GM18907 (cell line): ENCODE data around the gene MGAT5.

ENCODE experiments used
- ATAC-seq: cut with Tn5 transposase; IDR thresholded peaks from one replicate; pipeline ENCODE4 v1.9.1; 2021; ENCODE audit warnings: mild to moderate bottlenecking, moderate library complexity; ENCODE audit not compliant: unreplicated experiment

Gene MGAT5

DNA sequence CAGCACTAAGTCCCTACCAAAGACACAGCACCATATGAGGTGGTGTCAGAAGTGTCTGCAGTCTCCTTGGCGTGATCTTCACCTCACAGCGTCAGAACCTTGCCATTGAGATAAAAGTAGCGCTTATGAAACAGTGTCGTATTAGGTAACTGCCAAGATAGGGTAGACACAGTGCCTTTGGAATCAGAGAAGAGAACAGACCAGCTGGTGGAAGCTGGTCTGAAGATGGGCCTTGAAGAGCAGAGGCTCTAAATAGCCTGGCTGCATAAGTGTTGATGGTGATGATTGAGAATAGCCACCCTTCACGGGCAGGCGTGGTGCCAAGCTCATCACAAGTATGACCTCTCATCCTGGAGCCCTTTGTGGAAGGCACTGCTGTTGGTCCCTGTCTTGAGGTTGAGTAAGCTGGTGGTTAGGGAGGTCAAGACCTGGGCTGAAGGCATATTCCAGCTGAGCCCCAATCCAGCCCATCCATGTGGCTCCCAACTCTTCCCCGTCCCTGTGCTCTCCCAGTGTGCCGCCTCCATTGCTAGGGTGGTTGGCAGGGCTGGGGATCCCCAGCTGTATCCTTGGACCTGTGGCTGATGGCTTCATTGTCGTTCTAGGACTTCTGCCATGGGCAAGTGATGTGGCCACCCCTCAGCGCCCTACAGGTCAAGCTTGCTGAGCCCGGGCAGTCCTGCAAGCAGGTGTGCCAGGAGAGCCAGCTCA lies 187.4 kb downstream of the MGAT5 start:
- ATAC-seq = no peak

DNA sequence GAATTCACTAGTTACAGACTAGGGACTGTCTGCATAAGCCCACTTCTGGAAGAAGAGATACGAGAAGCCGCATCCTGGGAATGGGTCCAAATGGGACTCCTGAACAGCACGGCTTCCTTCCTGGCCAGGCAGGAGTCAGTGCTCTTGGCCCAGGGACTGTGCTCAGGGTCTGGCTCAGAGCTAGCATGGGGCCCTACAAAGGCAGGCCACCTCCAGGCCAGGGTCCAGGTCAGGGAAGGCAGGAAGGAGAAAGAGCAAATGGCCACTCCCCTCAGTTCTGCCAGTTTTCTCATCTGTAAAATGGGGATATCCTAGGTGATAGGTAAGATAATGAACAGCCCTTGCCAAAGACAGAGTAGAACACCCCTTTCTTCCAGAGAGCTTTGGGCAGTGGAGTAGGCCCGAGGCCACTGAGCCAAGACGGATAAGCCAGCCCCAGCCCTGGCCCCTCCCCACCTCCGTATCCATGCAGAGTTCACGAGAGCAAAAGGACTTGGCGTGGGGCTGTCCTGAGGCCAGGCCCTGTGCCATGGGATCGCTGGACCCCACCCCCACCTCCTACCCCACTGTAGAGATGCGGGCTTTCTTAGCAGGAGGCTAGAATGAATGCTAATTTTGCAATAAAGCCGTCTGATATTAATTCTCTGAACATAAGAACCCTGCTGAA lies 190.1 kb downstream of the MGAT5 start:
- ATAC-seq = no peak

DNA sequence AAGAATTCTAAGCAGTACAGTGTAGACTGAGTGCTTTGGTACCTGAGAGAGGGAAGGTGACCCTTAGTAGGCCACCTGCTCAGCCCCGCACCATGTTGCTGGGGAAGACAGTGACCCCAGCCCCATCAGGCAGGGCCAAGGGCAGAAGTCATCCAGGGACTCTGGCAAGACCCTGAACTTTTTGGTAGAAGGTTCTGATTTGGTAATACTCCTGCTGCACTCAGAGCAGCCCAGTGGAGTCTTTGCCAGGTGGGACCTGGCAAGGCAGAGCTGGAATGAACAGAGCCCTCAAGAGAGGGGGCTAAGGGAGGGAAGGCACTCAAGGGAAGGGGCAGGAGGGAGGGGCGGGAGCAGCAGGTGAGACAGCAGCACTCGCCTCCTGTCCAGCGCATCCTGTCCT lies 191.2 kb downstream of the MGAT5 start:
- ATAC-seq = no peak

DNA sequence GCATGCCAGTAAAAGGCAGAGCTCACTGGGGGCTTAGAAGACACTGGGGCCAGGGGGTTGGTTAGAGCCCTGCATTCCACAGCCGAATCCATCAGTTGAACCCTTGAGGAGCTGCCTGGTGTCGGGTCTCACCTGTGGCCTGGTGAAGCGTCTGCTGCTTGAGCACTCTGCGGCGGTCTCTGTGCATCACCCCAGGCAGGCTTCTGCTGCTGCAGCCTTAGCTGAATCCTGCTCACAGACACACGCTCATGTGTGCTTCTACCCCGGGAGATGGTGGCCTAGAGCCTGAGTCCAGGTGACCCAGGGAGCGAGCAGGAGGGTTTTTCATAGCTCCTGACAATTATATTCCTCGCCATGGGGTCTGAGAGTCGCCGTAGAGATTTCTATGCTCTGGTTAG lies 192.1 kb downstream of the MGAT5 start:
- no peak for ATAC-seq

DNA sequence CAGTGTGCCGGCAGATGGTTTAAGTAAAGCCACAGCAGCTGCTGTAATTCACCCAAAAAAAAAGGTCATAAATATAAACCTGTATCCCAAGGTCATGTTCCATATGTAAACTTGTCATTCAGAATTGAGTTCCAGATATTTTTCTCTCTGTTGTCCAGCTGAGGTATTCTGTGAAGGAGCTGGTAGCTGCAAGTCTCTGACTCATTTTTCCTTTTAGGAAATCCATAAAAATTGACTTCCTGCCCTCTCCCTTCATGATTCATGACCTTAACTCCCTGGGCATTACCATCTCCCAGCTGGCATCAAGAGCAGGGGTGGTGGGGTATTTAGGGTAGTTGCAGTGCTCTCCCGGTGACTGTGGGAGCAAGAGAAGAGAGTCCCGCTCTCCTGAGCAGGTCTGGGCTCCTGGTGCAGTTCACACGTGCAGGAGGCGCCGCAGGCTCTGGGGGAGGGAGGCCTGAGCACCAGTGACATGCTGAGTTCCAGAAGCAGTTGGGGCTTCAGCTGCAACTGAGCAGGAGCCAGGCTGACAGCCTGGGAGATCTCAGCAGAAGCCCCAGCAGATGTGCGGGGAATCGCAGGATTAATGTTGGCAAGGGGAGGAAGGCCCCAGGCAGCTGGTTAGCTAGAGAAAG lies 192.6 kb downstream of the MGAT5 start:
- no peak for ATAC-seq

DNA sequence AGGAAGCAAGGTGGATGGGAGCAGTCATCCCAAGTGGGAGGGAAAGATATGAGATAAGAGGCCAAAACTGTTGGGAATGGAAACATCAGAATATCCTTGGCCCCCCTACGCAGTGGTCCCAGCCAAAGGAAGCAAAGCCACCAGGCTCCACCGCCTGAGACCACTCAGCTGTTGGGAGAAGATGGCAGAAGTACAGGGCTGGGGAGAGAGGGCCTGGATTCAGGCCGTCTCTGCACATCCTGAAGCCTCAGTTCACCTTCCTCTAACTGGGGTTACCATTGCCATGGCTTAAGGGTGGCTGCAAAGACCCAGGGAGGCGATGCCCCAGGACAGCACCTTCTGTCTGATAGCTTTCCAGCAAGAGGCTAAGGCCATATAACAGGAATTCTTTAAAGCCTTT lies 193.8 kb downstream of the MGAT5 start:
- no peak for ATAC-seq

DNA sequence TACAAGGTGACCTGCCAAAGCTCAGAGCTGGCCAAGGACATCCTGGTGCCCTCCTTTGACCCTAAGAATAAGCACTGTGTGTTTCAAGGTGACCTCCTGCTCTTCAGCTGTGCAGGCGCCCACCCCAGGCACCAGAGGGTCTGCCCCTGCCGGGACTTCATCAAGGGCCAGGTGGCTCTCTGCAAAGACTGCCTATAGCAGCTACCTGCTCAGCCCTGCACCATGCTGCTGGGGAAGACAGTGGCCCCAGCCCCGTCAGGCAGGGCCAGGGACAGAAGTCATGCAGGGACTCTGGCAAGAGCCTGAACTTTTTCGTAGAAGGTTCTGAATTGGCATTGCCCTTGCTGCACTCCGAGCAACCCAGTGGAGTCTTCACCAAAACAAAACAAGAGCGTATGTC lies 194.8 kb downstream of the MGAT5 start:
- no peak for ATAC-seq

DNA sequence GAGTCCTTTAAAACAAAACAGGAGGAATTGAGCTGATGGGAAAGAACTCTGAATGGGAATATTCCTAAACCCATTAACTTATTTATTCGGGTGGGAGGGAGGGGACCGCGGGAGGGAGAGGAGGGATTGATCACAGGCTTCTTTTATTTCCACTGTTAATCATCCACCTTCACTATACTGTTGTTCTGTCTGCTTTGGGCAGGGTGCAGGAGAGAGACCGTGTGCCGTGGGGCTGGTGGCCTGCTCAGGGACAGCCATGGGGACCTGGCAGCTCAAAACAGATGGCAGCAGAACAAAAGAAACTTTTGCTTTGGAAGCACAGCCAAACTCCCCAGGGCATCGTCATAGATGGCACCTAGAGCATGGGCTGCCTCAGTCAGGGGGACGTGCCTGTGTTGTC lies 195.3 kb downstream of the MGAT5 start:
- ATAC-seq = no peak

DNA sequence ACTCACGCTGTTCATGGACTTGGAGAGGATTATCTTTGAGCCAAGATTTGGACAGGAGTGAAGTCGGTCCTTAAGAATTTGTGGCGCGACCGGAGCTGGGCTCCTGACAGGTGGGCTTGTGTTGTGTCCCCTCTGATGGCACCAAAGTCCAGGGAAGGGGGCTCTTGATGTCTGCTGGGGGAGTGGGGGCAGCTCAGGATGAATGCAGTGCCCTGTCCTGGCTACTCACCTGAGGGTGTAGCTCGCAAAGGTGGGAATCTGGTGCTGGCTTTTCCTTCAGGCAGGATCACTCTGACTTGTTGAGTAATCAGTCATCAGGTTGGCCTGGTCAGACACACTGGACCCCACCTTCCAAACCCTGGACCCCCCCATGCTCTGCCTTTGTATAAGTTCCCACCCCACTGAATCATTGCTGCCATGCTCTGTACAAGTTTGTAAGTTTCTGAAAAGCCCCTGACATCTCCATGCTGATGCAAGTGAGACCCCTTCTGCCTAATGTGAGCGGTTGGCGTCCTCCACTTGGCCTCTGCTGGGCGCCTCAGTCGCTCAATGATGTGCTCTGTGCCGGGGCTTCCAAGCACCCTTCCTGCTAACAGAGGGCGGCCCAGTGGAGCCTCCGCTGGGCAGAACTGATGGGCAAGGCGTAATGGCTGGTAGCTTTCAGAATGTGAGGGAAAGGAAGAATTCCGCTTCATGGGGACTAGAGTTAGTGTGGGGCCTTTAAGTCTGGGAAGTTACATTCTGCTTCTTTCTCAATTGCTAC lies 196.1 kb downstream of the MGAT5 start:
- no peak for ATAC-seq

DNA sequence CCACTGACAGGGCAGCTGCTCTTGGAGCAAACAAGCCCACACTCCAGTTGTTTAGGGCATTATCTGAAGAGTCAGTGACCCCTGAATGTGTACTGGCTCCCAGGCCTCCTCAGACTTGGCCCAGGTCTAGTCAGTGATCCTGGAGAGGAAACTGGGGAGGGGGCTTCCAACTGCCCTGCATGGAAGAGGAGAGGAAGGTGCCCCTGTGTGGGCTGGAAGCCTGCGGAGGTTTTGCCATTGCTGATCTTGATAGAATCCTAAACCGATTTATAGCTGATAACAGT lies 197.4 kb downstream of the MGAT5 start:
- ATAC-seq = no peak

DNA sequence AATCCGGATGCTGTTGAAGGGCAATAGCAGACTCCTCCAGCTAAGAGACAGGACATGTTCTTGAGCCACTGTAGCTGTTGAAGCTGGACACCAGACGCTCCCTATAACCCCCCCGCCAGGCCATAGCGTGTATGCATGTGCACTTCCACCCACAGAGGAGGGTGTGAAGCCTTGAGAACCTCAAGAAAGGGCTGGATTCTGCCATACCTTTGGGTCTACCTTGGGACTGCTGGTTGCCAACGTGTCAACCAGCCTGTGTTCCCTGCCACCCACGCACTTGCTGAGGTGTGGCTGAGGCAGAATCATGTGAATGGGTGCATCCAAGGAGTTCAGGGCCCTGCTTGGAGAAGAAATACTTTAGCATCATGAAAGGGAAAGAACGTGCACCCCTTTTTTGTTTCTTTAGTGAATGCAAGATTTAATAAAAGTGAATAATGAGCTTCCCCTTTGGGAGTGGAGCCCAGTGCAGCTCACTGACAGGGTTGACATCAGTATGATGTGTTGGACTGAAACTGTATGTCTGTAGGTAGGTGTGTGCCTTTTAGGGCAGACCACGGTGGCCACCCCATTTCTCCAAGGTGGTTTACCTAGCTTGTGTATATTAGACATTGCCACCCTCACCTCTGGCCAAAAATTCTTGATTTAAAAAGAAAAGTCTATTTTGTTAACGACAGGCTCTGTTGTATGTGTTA lies 198.3 kb downstream of the MGAT5 start:
- ATAC-seq = no peak

DNA sequence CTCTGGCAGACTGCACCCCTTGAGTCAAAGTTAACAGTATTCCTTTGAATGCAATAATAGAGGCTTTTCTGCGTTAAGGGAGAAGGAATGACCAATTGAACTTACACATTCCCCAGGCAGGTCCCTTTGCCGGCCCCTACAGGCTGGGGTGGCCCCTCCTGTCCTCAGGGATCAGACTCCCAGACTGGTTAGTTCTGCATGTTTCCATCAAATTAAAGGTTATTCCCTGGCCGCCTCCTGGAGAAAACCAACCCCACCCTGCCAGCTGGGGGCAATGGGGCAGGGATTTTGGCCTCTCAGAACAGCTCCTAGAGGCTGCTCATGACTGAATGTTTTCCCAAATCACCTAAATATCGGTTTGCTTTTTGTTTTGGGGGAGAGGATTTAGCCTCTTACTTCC lies 199.6 kb downstream of the MGAT5 start:
- ATAC-seq = no peak

DNA sequence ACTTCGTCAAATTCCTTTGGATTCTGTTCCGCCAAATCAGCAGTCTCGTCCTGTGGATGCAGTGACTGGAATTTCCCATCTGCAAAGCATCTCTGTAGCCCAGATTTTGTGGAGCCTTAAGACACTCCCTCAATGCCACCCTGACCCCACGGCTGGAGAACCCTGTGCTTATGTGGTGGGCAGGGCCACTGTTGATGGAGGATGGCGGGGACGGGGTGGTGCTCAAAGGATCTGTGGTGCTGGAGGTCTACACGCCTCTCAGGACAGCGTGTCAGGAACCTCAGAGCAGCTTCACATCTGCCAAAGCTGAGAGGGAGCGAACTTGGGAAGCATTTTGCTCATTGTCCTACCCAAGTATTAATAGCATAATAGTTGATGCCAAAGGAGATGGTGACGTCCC lies 200.1 kb downstream of the MGAT5 start:
- no peak for ATAC-seq

DNA sequence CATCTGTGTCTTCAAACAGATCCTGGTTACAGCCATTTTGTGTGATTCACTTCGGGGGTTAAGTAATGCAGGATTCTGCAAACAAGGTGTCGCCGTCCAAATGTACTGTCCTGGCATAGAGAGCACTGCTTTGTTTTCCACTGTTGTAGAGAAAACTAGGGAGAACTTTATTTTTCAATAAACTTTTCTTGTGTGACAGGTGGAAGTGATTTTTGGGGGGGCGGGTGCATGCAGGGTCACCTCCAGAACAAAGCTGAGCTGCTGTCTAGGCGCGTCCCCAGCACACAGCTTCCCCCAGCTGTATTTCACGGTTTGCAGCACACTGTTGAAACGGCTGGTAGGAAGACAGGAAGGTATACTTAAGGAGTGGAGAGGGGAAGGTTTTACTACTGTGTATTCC lies 200.6 kb downstream of the MGAT5 start:
- no peak for ATAC-seq

DNA sequence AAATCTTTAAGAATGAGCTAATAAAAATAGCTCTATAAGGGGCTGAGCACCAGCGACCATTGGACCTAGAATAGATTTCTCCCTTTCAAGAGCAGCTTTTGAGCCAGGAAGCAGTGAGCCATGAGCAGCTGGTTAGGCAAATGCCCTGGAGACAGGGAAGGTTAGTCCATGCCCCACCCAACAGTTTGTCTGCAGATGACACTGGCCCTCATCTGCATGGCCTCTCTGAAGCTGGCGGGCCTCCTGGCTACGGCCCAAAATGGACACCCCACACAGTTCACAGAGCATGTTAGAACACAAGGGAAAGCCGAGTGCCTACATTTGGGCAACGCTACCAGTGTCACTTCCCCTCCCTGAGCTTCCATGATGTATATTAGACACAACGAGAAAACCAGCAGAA lies 201.1 kb downstream of the MGAT5 start:
- no peak for ATAC-seq

DNA sequence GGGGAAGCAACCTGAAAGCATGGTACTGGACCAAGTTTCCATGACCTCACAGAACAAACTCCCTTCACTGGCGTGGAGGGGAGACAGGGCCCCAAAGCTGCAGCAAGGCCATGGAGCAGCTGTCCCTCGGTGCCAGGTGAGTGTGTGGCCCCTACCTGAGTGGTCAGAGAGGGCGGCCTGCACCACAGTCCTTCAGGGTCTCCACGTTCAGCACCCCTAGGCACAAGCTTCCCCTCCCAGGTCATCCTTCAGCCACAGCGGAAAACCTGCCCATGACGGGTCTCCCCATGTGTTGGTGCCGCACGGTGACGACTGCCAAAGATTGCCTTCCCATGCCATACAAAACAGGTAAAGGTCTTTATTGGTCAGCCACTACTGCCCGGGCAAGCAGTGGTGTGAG lies 201.6 kb downstream of the MGAT5 start:
- no peak for ATAC-seq

DNA sequence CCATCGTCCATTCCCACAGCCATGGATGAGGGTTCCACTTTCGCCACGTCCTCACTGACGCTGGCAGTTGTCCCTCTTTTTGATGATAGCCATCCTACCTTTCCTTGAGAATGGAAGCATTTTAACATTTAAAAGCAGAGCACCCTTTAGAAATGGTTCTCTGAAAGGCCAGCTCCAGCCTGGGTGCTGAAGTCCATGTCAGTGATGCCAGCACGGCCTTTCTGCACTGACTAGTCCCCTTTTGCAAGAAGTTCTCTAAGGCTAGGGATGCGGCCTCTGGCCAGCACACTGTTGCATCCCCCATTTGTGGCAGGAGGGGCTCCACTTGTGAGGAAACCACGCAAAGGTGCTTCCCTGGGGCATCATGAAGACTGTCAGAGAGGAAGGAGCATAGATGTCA lies 203.5 kb downstream of the MGAT5 start:
- no peak for ATAC-seq

DNA sequence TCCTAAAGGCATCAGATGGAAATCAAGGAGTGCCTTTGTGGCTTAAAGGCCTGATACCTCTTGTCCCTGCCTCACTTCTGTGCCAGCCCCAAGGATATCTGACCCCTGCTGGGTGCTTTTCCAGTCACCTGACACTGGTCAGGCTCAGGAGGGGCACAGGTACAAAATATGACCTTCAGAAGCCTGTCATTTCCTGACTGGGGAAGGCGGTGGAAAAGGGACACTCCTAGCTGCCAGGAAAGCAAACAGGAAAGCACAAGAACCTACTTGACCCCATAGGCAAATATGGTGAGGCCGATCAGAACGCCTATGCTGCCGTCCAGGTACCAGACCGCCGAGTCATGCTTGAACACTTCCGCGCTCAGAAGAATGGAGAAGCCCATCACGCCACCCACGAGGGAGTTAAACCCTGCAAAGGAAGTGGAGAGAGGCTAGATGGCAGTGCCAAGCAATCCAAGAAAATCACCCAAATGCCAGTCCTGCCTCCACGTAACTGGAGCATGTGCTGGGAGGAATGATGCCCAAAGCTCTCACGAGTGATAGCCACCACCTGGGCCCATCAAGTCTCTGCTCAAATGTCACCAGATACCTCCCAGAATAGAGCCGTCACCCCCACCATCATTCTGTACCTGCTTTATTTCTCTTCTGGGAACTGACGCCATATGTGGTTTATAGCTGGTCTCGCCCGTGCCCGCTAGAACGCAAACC lies 204.0 kb downstream of the MGAT5 start:
- no peak for ATAC-seq

DNA sequence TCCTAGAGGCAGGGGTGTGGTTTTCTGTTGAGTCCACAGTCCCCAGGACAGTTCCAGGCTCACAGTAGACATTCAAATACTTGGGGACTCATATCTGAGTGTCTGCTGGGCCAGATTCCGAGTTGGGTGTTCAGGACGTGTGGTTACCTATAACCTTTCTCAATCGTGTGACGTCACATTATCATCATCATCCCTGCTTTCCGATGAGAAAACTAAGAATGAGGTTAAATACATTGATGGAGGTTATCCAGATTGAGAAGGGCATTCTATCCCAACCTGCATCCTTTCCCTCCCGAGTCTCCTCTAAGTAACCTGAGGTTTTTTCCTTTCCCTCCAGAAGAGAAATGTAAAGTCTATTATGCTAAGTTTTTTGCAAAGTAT lies 204.6 kb downstream of the MGAT5 start:
- no peak for ATAC-seq

DNA sequence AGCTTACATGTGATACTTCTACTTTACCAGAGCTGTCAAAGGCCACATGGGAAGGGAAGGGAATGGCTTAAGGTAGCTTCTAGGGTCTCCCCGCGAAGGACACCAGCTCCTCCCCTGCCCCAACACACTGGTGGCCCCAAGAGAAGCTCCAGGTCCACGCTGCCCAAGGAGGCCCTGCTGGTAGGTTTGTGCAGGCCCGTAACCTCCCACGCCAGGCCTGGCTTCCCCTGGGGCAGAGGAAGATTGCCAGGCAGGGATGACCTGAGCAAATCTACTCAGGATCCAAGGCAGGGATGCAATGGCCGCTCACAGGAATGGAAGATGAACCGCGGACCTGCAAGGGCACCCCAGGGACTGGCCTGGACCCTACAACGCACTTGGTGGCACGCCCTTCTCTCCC lies 205.1 kb downstream of the MGAT5 start:
- ATAC-seq = no peak
